HG02840 (cell line): ENCODE measurements around the gene GFPT1.
A peak's percentile ranks its signal among the peaks of the same experiment; 100 is the strongest.
"Not testable (repeated sequence)": the region's sequence is repeated elsewhere in the genome, so short reads cannot be mapped to it uniquely, and the experiment has no call there.

ENCODE experiments used
- ATAC-seq: cut with Tn5 transposase; IDR thresholded peaks from one replicate; pipeline ENCODE4 v1.9.1; 2021; ENCODE audit warnings: mild to moderate bottlenecking, moderate library complexity, moderate number of reproducible peaks; ENCODE audit not compliant: unreplicated experiment, low FRiP score

GFPT1 gene

DNA sequence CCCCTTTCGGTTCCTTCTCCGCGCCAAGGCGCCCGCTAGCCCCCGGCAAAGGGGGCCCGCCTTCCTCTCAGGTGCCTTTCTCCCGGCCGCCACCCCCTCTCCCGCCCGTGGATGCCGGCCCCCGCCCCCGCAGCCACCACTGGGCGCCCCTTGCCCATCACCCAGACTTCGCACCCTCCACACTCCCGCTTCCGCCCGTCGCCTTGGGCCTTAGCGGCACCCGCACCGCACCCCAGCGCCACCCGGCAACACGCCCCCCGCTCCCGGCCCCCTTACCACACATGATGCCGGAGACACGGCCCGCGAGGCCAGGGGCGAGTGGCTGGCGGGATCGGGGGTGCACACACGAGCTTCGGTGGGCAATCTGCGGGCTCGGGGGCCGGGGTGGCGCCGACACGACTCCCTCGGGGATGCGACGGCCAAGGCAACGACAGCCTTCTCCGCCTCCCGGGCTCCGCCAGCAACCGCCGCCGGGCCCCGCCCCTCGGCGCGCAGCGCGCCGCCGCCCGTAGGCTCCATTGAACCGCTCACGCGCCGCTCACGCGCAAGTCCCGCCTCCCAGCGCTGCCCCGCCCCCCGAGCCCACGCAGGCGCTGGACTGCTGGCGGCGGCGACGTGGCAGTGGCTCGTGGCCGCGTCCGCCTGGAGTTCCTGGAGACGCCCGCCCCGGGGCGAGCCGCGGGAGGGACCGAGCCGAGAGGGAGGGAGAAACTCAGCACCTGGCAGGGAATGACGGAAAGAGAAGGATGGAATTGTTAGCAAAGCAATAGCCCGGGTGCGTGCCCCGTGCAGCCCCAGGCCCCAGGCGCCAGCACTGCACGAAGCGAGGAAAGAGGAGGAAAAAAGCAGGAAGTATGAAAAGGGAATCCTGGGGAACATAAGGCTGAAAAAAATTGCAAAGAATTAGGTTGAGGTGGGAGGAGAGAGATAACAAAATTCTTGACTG, at the start of gene GFPT1:
Gene GFPT1, minus strand, starts transcription at position 439 of the 946 bp plus-strand sequence. Its CDS starts 156 bp downstream, at position 283.
- ATAC-seq = peak; percentile 84

DNA sequence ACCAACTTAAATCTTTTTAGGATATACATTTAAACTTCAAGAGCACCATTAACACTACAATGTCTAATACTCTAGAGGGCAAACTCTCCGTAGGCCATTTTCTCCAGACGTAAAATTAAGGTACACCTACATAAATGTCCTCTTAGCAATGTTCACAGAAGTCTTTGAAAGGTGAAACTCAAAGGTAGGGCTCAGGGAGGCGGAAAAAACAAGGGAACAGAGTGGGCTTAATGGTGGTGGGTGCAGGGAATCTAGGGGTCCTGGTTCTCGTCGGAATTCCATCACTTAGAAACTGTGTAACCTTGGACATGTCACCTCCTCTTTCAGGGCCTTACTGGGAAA, 49.5 kb upstream of the GFPT1 start:
- no peak for ATAC-seq

DNA sequence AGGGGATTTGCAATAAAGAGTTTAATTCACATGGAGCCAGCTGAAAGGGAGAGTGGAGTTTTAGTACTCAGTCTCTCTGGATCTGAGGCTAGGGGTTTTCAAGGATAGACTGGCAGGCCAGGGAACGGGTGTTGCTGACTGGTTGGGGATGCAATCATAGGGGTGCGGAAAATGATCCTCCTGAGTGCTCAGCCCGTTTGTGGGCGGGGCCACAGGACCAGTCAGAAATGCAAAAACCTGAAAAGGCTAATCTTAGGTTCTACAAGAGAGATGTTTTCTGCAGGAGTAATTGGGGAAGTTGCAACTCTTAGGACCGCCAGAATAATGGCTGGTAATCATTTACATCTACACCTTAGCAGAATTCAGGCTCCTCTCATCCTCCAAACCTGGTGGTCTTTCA, 47.7 kb upstream of the GFPT1 start:
- ATAC-seq = no peak

DNA sequence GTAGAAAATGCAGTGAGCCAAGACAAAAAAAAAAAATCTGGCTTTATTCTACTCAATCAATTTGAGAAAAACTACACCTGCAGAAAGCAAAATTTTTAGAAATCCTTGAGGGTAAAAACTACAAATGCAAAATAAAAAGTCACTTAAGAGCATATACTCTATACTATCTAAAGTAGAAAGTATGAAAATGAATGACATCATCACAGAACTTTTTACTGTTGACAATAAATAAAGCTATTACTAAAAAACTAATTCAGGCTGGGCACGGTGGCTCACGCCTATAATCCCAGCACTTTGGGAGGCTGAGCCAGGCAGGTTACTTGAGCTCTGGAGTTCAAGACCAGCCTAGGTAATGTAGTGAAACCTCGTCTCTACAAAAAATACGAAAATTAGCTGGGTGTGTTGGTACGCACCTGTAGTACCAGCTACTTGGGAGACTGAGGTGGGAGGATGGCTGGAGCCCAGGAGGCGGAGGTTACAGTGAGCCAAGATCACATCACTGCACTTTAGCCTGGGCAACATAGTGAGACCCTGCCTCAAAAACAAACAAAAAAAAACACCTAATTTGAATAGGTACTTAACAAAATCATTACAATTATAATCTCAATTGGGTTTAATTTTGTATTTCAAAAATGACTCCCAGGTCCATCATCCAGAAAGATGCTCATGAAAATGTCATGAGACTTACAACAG, 42.6 kb upstream of the GFPT1 start:
- no peak for ATAC-seq

DNA sequence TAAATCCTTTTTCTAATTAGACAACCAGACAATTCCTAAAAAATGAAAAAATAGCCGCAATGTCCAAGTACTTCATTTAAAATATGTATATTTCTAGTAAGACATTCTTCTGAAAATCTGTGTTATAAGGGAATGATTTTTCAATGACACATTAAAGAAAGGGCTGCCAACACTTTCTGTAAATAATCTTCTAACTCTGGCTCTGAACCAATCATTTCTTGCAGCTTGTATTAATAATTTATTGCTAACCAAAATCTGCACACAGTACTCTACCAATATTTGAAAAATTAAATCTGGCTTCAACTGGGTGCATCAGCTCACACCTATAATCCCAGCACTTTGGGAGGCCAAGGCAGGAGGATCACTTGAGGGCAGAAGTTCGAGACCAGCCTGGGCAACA, 42.0 kb upstream of the GFPT1 start:
- no peak for ATAC-seq

DNA sequence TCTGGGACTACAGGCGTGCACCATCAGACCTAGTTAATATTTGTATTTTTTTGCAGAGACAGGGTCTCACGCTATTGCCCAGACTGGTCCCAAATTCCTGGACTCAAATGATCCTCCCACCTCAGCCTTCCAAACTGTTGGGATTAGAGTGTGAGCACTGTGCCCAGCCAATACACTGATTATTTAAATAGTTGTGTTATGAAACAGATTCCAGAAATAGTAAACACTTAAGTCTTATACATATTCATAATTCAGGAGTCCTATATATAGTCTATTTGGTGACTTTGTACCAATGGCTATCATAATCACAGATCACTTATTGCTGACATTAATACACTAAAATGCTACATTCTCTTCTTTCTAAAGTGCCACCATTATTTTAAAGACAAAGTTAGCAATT, 37.4 kb upstream of the GFPT1 start:
- ATAC-seq = no peak

DNA sequence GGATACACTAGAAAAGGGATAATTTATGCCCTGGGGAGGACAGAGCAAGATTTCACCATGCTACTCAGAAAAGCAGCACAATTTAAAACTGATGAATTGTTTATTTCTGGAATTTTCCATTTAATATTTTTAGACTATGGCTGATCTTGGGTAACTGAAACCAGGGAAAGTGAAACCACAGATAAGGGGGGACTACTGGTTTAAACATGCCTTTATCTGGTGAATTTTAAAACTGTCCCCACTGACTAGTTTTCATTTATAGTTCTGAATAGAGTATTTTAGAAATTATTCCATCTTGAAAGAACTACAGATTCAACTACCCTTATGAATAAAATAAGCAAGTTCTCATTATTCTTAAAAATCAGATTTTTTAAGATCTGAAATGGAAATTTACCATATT, 35.2 kb upstream of the GFPT1 start:
- no peak for ATAC-seq

DNA sequence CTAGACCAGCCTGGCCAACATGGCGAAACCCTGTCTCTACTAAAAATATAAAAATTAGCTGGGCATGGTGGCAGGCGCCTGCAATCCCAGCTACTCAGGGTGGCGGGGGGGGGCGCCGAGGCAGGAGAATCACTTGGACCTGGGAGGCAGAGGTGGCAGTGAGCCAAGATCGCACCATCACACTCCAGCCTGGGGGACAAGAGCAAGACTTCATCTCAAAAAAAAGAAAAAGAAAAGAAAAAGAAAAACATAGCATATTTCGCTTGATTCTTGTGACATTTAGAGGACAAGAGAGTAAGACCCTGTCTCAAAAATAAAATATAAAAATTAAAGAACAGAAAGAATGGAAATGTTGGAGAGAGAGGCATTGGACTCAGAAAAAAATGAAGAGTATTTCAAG, 32.1 kb upstream of the GFPT1 start:
- ATAC-seq = not testable (repeated sequence)

DNA sequence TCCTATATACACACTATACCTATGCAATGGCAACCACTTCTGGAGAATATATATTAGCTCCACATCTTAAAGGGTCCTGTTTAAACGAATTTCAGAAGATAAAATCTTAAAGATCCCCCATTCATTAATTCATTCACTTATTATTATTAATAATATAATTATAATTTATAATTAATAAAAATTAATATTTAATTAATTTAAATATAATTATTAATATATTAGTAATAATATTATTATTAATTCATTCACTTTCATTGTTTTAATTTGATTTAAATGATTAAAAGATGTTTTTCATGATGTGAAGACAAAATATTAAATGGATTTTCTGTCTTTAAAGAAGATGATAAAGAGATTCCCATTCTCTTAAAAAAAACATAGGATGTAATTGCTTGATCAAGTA, 29.1 kb upstream of the GFPT1 start:
- no peak for ATAC-seq

DNA sequence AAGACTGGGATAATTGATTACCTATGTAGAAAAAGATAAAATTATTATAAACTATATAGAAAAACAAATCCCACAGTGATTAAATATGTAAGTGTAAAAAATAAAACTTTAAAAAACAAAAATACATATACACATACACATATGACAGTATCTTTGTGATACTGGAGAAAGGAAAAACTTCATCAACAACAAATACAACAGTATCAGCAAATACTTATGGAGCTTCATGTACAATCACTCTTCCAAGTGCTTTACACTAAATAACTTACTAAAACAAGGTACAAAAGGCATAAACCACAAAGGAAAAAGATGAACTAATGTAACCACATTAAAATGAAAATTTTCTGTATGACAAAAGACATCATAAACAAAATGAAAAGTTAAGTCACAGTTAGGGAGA, 24.1 kb upstream of the GFPT1 start:
- no peak for ATAC-seq

DNA sequence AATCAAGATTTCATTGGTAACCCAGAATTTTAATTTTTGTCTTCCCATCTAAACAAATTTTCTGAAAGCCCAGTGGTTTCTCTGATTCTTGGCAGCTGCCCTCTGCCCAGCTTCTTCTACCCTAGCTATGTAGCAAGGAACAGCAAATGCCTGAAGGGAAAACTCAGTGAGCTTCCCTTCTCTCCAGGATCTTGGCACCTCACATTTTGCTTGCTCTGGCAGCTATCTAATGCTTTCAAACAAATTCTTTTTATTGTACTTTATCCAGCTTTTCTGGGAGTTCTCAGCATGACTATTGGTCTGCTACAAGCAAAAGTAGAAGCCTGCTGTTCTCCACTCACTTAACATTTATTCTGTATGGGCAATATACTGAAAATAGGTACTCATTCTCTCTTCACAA, 18.3 kb upstream of the GFPT1 start:
- no peak for ATAC-seq

DNA sequence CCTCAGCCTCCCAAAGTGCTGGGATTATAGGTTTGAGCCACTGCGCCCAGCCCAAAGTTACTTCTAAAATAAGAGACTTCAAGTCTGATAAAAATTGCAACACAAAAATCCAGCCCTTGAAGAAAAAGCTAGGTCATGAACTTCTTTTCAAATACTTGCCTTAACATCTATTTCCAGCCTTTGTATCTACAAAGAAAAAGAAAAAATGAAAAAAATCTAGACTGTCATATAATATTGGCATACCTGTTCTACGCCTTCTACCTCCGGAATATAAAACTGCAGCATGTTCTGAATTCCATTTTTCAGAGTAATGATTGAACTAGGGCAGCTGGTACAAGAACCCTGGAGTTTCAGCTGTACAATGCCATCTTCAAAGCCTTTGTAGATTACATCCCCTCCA, 13.1 kb upstream of the GFPT1 start:
- ATAC-seq = no peak

DNA sequence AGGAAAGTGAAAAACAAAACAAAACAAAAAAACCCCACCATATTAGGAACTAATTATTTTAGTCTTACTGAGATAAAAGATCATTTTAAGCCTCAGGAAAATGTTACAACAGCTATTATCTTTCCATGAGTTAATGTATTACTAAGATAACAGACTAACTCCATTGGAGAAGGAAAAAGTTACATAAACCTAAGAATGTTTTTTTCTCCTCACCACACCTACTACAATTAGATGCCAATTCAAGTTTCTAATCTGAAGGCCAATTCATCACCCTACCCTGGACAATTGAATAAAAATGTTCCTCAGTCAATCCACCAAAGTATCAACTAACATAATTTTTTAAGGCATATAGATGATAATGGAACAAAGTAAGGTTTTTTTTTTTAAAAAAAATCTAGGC, 10.2 kb upstream of the GFPT1 start:
- no peak for ATAC-seq

DNA sequence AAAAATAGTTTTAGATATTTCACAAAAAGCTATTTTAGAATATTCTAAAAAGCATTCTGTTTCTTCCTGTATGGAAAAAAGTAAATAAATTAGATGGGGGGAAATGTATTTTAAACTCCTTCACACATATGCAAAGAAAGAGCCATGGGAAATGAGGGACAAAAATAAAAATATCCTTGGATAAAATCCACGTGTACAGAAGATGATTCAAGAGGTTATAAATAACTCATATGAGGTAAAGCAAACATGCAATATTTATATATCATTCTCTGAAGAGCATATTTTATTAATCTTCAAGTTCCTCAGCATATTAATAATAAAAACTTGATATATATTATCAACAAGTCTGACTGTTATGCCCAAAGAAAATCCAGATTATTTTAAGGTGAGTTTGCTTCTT, 8.8 kb upstream of the GFPT1 start:
- no peak for ATAC-seq

DNA sequence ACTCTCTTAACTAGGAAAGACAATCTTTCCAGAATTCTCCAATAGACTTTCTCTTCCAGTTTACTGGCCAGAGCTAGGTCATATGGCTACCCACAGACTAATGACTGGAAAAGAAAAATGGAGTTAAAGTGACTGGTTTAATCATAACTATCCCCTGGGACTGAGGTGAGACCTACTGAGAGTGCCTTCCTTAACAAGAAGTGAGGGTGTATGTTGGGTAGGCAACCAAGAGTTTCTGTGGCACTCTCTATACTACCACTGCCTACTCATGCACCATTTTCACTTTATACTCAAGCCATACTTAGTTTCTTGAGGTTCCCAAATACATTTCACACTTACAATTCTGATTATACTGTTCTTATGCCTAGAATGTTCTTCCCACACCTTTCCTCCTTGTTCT, 6.9 kb upstream of the GFPT1 start:
- no peak for ATAC-seq

DNA sequence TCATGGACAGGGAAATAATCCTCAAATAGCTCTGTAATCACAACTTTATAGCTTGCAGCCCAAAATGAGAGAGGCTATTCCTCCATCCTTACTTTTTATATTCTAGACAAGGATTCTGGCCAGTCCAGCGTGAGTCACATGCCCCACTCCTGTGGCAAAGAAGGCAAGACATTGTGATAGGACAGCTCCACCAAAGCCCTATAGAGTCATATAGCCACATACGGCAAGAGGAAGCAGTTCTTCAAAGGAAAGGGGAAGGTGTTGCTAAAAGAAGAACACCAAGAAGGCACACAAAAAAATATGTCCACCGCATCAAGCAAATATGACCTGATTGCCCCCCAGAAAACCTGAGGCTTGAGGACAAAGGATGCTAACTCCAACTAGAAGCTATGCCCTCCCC, 3.4 kb upstream of the GFPT1 start:
- ATAC-seq = no peak

DNA sequence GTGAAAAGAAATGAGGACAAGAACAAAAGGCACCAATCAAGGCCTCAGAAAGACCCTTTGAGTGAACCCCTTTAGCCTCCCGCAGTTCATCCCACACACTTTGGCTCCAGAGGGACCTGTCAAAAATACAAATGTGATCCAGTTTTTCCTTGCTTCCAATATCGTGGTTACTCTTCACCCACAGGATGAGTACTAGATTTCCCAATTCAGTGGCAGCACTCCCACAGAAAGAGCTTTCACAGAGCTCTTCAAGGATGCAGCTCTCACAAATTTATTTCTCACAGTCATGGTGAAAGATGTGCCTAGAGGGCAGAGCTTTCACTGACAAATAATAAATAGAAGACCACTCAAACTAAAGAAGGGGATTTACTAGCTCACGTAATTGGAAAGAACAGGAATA, 3.0 kb upstream of the GFPT1 start:
- ATAC-seq = no peak

DNA sequence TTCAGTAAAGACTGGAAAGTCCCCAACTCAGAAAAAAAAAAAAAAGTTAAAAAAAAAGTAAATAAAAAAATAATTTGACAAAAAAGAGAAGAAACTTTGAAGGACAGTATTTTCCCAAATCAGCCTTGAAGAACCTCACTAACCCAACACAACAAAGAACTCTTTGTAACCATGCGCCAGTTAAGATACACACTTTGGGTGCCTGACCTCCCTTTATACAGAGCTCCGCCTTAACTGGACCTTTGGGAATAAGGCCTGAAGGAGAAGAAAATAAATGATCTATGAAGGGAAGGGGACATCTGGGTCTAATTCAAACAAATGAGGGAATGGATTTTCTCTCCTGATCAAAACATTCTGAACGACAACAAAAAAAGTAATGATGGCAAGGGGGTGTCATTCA, 2.2 kb upstream of the GFPT1 start:
- ATAC-seq = no peak

DNA sequence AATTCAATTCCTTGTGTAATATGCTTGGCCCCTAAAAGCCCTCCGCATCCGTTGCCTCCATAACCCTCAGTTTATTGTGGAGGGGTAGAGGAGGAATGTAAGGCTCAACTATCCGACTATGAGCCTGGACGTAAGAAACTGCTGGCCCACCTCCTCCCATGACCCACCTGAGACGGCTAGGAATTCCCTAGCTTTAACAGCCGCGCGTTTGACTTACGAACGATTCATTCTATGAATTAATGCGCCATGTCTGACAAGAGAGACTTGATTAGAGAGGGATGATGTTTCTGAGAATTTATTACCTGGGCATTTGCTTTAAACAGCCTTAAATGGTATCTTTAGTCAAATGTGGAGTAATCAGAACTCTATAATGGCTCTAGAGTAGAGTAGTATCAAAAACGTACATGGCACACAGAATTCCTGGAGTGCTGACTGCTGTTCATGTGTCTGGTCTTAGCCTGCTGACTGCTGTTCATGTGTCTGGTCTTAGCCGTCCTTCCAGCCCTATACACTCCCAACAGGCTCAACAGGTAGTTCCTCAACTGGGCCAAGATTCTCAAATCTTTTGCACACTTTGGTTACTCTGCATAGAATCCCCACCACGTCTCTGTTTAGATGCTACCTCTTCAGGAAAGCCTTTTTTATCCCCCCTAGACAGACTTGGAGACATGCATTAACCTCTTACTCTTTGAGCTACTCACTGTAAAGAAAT, 899 bp upstream of the GFPT1 start:
- no peak for ATAC-seq

DNA sequence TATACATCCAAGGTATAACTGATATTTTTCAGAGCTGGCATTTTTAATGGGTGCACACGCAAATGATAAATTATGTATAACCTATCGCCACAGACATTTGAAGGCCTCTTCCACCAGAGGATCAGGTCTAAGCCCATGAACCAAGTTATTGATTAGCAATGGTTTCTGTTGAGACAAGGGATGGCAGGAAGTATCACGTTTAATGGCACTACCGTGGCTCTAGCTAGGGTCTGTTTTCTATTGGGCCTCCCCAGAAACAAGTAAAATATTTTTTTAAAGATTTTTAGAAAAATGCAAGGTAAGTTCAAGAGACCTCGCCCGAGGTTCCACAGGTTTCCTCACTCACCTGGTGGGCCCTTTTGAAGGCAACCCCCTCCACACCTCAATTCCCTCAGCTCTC, 667 bp downstream of the GFPT1 start:
- peak; percentile 14 for ATAC-seq

DNA sequence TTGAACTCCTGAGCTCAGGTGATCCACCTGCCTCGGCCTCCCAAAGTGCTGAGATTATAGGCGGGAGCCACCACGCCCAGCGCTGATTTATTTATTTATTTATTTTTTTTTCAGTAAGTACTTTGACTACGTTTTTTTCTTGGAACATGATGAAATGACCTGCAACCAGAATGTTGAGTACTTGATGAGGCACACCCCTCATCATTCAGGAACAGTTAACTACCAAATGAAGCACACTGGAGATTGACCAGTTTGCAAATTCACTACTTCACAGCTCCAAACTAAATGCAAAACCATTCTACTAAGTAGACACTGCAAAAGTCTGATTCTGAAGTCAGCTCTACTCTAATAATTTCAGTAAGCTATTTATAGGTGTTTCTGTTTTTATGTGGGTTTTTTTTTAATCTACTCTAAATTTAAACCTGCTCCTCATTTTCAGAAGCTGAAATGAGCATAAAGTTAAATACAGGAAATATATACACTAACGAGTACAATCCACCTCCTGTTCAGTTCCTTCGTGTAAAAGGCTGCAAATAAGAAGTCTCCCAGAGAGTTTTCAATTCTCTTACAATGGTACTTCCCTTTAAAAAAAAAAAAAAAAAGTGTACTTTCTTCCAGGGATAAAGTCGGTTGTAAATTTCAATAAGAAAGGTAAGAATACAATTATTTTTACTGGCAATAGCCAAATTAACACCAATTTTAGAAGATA, 1.4 kb downstream of the GFPT1 start:
- ATAC-seq = no peak
